Neural cell (in vitro differentiated cells): ENCODE results near the gene KCNAB1.

Experiments
- EP300 ChIP-seq: fragments of 450-650 bp; conservative IDR thresholded peaks from 2 replicates; pipeline ENCODE4 v1.6.1; 2014; ENCODE audit warnings: antibody characterized with exemption, mild to moderate bottlenecking, moderate library complexity; ENCODE audit not compliant: poor library complexity, severe bottlenecking
- EZH2 ChIP-seq: fragments of 200-600, 300-800 bp; shearing (Covaris generic), sonication (generic); IDR thresholded peaks from 2 replicates; pipeline ENCODE4 v1.6.1; 2014; ENCODE audit warnings: antibody characterized with exemption, low read length, borderline replicate concordance, mild to moderate bottlenecking; ENCODE audit not compliant: insufficient read depth, poor library complexity, severe bottlenecking
- POLR2AphosphoS5 ChIP-seq: IDR thresholded peaks from 2 replicates; pipeline ENCODE4 v1.6.1; 2012
- RAD21 ChIP-seq: fragments of 450-650 bp; conservative IDR thresholded peaks from 2 replicates; pipeline ENCODE4 v1.6.1; 2014; ENCODE audit warnings: antibody characterized with exemption, mild to moderate bottlenecking, moderate library complexity
- SMC3 ChIP-seq: fragments of 450-650 bp; conservative IDR thresholded peaks from 2 replicates; pipeline ENCODE4 v1.6.1; 2014; ENCODE audit warnings: antibody characterized with exemption, mild to moderate bottlenecking, moderate library complexity; ENCODE audit not compliant: poor library complexity
- TAF1 ChIP-seq: IDR thresholded peaks from 2 replicates; pipeline ENCODE4 v1.6.1; 2012; ENCODE audit warnings: low read depth
- TF ChIP-seq, protein P1 (sequence below): fragments of 450-650 bp; IDR thresholded peaks from 2 replicates; pipeline ENCODE4 v1.5.1; 2014; ENCODE audit warnings: antibody characterized with exemption, mild to moderate bottlenecking, moderate library complexity; ENCODE audit not compliant: poor library complexity, severe bottlenecking
- TF ChIP-seq, protein P2 (sequence below): IDR thresholded peaks from 2 replicates; pipeline ENCODE4 v1.6.1; 2012; ENCODE audit warnings: borderline replicate concordance

DNA sequence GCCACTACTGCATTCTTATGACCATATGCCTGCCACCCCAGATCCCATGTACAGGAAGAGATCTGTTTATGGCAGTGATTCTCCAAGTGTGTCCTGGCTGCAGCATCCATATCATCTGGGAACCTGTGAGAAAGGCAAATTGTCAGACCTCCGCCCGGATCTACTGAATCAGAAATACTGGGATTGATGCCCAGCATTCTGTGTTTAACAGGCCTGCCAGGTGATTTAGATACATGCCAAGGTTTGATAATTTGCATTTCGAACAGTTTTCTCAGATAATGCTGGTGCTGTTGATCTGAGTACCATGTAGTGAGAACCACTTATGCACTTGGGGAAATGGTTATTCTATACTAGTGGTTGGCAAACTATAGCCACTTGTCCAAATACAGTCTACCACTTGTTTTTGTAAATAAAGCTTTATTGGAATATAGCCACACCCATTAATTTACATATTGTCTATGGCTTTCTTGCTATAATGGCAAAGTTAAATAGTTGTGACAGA, 269.1 kb downstream of the KCNAB1 start:
- TF ChIP-seq, protein P1, sequence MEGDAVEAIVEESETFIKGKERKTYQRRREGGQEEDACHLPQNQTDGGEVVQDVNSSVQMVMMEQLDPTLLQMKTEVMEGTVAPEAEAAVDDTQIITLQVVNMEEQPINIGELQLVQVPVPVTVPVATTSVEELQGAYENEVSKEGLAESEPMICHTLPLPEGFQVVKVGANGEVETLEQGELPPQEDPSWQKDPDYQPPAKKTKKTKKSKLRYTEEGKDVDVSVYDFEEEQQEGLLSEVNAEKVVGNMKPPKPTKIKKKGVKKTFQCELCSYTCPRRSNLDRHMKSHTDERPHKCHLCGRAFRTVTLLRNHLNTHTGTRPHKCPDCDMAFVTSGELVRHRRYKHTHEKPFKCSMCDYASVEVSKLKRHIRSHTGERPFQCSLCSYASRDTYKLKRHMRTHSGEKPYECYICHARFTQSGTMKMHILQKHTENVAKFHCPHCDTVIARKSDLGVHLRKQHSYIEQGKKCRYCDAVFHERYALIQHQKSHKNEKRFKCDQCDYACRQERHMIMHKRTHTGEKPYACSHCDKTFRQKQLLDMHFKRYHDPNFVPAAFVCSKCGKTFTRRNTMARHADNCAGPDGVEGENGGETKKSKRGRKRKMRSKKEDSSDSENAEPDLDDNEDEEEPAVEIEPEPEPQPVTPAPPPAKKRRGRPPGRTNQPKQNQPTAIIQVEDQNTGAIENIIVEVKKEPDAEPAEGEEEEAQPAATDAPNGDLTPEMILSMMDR: no peak
- TF ChIP-seq EP300 (no peak), SMC3 (no peak), POLR2AphosphoS5 (no peak), RAD21 (no peak), EZH2 (no peak), TAF1 (no peak)
- TF ChIP-seq, protein P2, sequence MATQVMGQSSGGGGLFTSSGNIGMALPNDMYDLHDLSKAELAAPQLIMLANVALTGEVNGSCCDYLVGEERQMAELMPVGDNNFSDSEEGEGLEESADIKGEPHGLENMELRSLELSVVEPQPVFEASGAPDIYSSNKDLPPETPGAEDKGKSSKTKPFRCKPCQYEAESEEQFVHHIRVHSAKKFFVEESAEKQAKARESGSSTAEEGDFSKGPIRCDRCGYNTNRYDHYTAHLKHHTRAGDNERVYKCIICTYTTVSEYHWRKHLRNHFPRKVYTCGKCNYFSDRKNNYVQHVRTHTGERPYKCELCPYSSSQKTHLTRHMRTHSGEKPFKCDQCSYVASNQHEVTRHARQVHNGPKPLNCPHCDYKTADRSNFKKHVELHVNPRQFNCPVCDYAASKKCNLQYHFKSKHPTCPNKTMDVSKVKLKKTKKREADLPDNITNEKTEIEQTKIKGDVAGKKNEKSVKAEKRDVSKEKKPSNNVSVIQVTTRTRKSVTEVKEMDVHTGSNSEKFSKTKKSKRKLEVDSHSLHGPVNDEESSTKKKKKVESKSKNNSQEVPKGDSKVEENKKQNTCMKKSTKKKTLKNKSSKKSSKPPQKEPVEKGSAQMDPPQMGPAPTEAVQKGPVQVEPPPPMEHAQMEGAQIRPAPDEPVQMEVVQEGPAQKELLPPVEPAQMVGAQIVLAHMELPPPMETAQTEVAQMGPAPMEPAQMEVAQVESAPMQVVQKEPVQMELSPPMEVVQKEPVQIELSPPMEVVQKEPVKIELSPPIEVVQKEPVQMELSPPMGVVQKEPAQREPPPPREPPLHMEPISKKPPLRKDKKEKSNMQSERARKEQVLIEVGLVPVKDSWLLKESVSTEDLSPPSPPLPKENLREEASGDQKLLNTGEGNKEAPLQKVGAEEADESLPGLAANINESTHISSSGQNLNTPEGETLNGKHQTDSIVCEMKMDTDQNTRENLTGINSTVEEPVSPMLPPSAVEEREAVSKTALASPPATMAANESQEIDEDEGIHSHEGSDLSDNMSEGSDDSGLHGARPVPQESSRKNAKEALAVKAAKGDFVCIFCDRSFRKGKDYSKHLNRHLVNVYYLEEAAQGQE: no peak
